Amniotic stem cell (primary cell): ENCODE data around the gene FAM78A.
"Not testable (repeated sequence)": the region's sequence is repeated elsewhere in the genome, so short reads cannot be mapped to it uniquely, and the experiment has no call there.

Experiments
- DNase-seq: peaks from one replicate; lab custom pipeline; 2025; lab: John Stamatoyannopoulos, UW

FAM78A gene

GRCh38 chr9:131281119-131281965 lies 5.0 kb upstream of the FAM78A start:
- DNase-seq: no peak

GRCh38 chr9:131280660-131281059 lies 4.3 kb upstream of the FAM78A start:
- no peak for DNase-seq

GRCh38 chr9:131279863-131280570 lies 3.7 kb upstream of the FAM78A start:
- no peak for DNase-seq

DNA sequence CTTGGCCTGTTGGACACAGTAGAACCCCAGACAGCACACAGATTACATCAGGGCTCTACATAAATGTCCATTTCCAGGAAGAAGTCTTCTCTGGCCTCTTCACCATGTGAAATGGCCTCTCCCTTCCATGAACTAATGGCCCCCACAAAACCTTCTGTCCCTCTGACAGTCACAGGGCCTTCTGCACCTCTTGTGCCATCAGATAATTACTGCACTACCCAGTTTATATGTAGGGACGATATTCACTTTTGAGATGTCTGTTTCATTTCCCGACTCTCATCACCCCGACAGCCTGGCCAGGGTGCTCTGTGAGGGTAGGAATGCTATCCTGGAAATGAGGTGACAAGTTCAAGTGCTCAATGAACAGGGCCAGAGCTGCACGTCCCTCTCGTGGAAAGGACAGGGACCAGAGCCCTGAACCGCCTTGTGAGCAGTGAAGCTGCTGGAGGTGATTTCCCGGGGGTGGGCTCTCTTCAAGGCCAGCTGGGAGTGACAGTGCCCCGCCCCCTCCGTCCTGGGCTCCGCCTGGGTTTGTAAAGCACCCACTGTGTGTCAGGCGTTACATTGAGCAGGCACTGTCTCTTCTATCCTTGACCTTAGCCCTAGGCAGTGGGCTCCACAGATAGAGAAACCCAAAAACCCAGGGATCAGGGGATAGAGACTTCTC lies 3.0 kb upstream of the FAM78A start:
- DNase-seq: no peak

DNA sequence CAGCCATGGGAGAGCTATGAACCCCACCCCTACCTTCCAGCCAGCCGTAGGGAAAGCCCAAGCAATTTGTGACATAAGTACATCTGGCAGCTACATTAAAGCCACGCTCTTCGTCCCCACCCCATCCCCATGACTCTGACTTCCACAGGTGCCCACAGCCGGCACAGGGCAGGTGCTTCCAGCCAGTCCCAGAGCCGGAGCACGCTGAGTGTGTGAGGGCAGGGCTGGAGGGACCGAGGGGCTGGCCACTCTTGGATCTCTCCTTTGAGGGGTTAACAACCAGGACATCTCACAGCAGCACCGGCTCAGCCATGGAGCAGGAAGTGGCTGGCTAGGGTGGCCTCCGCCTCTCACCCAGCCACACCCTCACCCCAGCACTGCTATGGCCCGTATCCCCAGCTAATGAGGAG lies 2.4 kb upstream of the FAM78A start:
- DNase-seq: no peak

DNA sequence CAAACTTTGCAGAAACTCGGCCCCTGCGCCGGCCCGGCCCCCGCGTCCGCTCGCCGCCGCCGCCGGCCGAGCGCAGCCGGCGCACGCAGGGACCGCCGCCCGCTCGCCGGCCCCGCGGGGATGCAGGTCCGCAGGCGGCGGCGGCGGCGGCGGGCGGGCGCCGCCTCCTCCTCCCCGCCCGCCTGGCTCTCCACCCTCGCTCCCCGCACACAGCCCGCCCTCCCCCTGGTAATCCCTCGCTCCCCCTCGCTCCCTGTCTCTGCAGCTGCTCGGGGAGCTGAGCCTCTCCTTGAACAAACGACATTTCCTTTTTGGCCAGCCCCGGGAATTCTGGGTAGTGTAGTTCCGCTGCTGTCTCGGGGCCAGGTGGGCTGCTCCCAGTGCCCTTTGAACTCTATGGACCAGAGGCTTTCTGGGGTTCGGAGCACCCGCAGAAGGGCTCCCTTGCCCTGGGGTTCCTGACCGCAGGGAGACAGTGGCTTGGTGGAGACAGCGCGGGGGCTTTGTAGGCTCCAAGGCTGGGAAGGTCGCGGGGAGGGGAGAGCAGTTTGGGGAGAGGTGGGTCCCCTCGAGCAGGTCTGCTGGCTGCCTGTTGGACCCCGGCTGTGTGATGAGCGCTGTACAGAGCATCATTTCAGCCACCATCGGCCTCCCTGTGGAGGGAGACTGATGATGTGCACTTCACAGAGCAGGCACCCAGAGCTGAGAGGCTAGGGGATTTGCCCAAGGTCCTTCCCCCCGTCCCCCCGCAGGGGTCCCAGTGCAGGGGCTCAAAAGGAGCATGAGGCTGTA lies 1.8 kb upstream of the FAM78A start:
- DNase-seq: peak; percentile 72

DNA sequence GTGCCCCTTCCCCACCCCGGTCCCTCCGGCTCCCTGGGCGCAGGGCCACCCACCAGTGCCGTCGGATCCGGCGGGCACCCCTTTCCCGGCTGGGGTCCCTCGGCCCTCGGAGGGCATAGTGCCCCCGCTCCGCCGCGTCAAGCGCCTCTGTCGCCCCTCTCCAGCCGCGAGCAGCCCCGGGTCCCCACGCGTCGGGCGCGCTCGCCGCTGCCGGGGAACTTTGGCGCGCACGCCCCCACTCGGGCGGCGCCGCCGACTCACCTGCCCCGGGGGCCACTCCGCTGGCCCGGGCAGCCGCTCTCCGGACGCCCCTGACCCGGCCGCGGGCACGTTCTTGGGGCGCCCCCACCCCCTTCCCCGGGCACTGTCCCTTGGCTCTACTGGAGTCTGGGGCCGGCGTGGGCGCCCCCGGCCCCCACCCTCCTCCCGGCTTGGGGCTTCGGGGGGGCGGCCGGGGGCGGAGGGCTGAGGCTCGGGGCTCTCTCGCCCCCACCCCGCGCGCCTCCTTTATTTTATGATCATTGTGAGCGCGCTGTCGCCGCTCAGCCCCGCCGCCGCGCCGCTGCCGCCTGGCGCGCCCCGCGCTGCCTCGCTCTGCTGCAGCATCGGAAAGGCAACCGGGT lies 1.1 kb upstream of the FAM78A start:
- DNase-seq: no peak

GRCh38 chr9:131276891-131277286 lies 579 bp upstream of the FAM78A start:
- DNase-seq: no peak

- DNase-seq: no peak
Measured at GRCh38 chr9:131275332-131276093, 797 bp downstream of the FAM78A start.

- no peak for DNase-seq
Measured at GRCh38 chr9:131274674-131275331, 1.5 kb downstream of the FAM78A start.

GRCh38 chr9:131273856-131274673 lies 2.2 kb downstream of the FAM78A start:
- DNase-seq: no peak

DNA sequence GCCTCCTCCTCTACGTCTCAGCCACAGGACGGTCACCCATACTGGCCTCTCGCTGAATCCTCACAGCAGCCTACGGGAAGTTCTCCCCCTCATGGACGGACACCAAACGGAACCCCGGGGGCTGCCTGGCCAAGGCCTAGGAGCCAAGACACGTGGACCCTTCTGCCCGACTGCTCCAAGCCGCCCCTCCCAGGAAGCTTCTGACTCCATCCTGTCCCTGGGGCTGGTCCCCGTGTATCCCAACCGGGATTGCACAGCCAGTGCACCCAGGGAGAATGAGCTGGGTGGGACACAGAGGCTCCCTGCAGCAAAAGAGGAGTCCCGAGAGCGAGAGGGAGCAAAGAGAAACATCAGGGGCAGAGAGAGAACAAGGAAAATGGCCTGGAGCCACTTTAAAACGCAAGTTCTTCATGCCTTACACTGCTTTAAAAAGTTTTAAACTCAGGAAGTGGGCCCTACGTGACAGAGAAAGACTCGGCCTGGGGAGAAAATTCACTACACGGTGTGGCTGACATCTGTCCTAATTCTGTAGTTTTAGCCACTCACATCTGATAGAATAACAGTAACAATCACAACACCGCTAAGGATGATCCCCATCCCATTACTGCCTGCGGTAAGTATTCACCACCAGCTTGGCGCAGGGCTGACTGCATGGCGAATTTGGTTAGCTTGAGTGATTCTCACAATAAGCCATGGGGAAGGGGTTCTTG lies 3.0 kb downstream of the FAM78A start:
- DNase-seq: no peak

DNA sequence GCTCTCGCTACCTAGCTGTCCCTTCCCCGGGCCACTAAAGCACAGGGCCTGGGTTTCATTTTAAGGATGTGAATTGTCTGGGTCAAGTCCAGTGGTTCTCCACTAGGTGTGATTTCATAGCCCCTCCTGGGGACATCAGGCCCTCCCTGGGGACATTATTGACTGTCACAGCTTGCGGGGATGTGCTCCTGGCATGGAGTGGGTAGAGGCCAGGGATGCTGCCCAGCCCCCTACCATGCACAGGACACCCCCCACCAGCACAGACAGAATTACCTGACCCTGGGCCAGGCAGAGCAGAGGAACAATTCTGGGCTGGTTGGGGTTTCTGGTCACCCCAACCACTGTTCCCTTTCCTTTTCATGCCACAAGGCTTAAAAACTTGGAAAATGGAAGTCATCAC lies 4.1 kb downstream of the FAM78A start:
- no peak for DNase-seq

GRCh38 chr9:131271506-131271931 lies 4.8 kb downstream of the FAM78A start:
- no peak for DNase-seq

GRCh38 chr9:131271016-131271273 lies 5.4 kb downstream of the FAM78A start:
- DNase-seq: not testable (repeated sequence)

GRCh38 chr9:131270171-131271015 lies 5.9 kb downstream of the FAM78A start:
- DNase-seq: no peak

GRCh38 chr9:131266266-131267229 lies 9.8 kb downstream of the FAM78A start:
- no peak for DNase-seq
